ENCODE measurements around the gene ENAM.
"Not testable (repeated sequence)": the region's sequence is repeated elsewhere in the genome, so short reads cannot be mapped to it uniquely, and the experiment has no call there.

Gene ENAM

GRCh38 chr4:70676554-70677090 is 48.1 kb downstream of the ENAM start:
- no peak for DNase-seq (ENCODE audit: low spot score)

GRCh38 chr4:70678383-70678999 is 49.9 kb downstream of the ENAM start:
- no peak for DNase-seq (ENCODE audit: low spot score)

DNA sequence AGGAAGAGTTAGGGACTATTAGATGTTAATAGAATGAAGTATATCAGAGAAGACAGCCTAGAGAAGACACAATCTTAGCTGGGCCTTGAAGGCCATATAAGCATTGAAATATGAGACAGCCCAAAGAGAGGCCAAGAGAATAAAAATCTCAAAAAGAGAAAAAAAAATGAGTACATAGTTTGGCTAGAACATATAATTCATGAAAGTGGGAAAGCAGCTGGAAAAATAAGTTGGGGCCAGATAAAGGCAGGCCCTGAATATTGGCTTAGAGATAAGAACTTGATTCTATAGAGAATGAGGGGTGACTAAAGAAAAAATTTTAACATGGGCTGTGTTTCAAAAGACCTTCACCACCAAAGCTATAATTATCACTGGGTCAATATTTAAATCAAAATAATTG is 52.4 kb downstream of the ENAM start:
- DNase-seq (ENCODE audit: low spot score) = no peak

- no peak for DNase-seq (ENCODE audit: low spot score)
Observed at GRCh38 chr4:70681704-70682103, 53.2 kb downstream of the ENAM start.

- not testable (repeated sequence) for DNase-seq (ENCODE audit: low spot score)
Observed at GRCh38 chr4:70682142-70682541, 53.6 kb downstream of the ENAM start.

GRCh38 chr4:70687392-70687791 is 58.8 kb downstream of the ENAM start:
- DNase-seq (ENCODE audit: low spot score) = no peak

- DNase-seq (ENCODE audit: low spot score) = peak; percentile 94
Observed at GRCh38 chr4:70687821-70688794, 59.6 kb downstream of the ENAM start, which contains the start of gene UTP3. UTP3 (plus strand) TSS chr4:70688532; CDS start chr4:70688678, 146 bp downstream.

- peak; percentile 9 for DNase-seq (ENCODE audit: low spot score)
Observed at GRCh38 chr4:70688795-70689231, 60.3 kb downstream of the ENAM start.

DNA sequence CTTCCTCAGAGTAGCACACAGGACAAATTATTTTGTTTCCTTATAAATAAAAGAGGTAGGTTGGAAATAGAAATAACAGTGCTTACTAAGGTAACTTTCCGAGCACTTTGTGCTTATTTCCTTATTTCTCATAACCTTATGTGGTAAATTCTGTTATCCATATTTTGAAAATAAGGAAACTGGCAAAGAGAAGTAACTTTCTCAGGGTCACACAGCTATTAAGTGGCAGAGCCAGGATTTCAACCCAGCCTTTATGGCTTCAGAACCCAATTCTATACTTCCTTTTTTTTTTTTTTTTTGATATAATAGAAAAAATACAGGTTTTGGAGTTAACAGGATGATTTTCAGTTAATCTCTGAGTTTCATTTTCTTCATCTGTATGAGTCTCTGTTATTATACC is 63.1 kb downstream of the ENAM start:
- DNase-seq (ENCODE audit: low spot score) = no peak

DNA sequence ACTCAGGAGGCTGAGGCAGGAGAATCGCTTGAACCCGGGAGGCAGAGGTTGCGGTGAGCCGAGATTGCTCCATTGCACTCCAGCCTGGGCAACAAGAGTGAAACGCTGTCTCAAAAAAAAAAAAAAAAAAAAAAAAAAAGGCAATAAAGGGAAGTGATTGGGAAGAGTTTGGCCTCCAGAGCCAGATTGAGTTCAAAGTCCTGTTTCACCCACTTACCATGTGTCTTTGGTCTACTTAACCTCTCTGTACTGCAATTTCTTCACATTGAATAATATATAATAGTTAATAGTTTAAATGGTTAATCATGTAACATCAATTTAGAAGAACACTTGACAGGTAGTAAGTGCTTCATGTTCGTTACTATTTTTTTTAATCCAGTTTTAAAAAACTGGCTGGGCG is 66.1 kb downstream of the ENAM start:
- DNase-seq (ENCODE audit: low spot score) = not testable (repeated sequence)

Data from AG08395 (cell line).